Progenitor cell of endocrine pancreas (in vitro differentiated cells): Measurements from ENCODE around the gene TJAP1. TPM values are rescaled to one million over a fixed set of nuclear protein-coding genes. Genes with fewer than 3 reads are reported as not detected.
"Not testable (repeated sequence)": the region's sequence is repeated elsewhere in the genome, so short reads cannot be mapped to it uniquely, and the experiment has no call there.

Source experiments
- DNase-seq: peaks from one replicate; pipeline ENCODE4 v3.0.0; 2021; ENCODE audit warnings: low spot score; ENCODE audit not compliant: unreplicated experiment
- H3K27ac Mint-ChIP-seq: 2 replicates; pipeline ENCODE4 v1.8.0; 2021; ENCODE audit warnings: mild to moderate bottlenecking, moderate library complexity, mixed read lengths
- H3K27me3 Mint-ChIP-seq: 2 replicates; pipeline ENCODE4 v1.8.0; 2021; ENCODE audit warnings: mixed read lengths
- H3K36me3 Mint-ChIP-seq: 2 replicates; pipeline ENCODE4 v1.8.0; 2022; ENCODE audit warnings: mixed read lengths; ENCODE audit not compliant: insufficient read depth
- H3K4me1 Mint-ChIP-seq: 2 replicates; pipeline ENCODE4 v1.8.0; 2021; ENCODE audit warnings: low read depth, mixed read lengths
- H3K4me3 Mint-ChIP-seq: 2 replicates; pipeline ENCODE4 v1.8.0; 2021; ENCODE audit warnings: low read depth, mild to moderate bottlenecking, moderate library complexity, mixed read lengths
- H3K9me3 Mint-ChIP-seq: 2 replicates; pipeline ENCODE4 v1.8.0; 2021; ENCODE audit warnings: low read depth, mixed read lengths
- CTCF ChIP-seq: fragments of 200-600 bp; sonication (generic); IDR thresholded peaks from one replicate; pipeline ENCODE4 v1.5.0; 2021; ENCODE audit warnings: antibody characterized with exemption, mild to moderate bottlenecking; ENCODE audit not compliant: unreplicated experiment
- total RNA-seq: library from RNA; stranded (reverse); gene quantifications from 2 replicates; pipeline ENCODE4 v1.2.1, GENCODE V29; 2021

The TJAP1 gene
- total RNA-seq, 1 donor from 2014 or later: 65.8 TPM

- no peak for DNase-seq
- Mint-ChIP-seq H3K9me3 (no peaks in the 10 kb centered on the region), H3K4me3 (no peak overlapping the region), H3K36me3 (peaks cover 19% of the 10 kb centered on the region), H3K4me1 (no peaks in the 10 kb centered on the region), H3K27me3 (no peaks in the 10 kb centered on the region), H3K27ac (no peak overlapping the region)
- no peak for TF ChIP-seq CTCF
Measured at GRCh38 chr6:43523284-43523683, 45.9 kb downstream of the TJAP1 start.

DNA sequence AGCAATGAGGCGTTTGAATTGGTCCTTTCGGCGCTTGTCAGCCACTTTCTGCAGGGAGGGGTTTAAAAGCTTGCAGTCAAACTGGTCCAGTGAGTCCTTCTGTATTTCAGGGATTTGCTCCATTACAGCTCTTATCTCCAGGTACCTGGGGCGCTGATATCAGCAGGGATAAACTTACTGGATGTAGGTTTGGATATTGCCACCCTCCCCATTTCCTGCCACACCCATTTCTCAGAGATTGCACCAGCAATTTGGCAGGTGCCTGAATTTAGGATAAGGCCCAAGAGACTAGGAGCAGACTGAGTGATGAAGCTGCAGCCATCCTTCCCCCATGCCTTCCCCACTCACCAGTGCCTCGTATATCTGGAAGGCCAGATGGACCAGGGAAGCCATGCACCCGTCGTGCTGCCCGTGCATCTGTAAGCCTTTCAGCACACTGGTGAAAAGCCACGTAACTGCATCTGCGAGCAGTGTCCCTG, 47.2 kb downstream of the TJAP1 start:
- no peaks in the 10 kb centered on the region for H3K9me3 Mint-ChIP-seq
- no peaks in the 10 kb centered on the region for H3K27me3 Mint-ChIP-seq
- H3K4me1 Mint-ChIP-seq: no peaks in the 10 kb centered on the region
- no peak for DNase-seq
- no peak for TF ChIP-seq CTCF
- no peak overlapping the region for H3K4me3 Mint-ChIP-seq
- peaks cover 18% of the 10 kb centered on the region for H3K36me3 Mint-ChIP-seq
- no peak overlapping the region for H3K27ac Mint-ChIP-seq

DNA sequence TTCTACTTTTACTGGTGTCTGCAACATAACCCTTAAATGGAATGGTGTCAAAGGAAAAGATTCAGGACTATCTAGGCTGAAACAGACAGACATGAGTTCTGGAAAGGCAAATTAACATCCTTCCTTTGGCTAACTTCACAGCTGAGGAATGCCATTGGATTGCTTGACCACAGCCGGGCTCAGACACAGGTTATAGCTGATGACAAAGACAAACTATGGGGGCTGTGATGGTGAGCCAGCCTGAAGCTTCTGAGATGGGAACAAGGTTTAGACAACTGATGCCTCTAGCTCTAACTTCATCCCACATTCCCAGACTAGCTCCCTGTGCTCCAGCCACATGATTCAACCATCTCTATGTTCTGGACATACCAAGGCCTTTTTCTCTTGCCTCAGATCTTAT, 54.8 kb downstream of the TJAP1 start:
- H3K27ac Mint-ChIP-seq: no peak overlapping the region
- H3K9me3 Mint-ChIP-seq: no peaks in the 10 kb centered on the region
- no peaks in the 10 kb centered on the region for H3K27me3 Mint-ChIP-seq
- TF ChIP-seq CTCF: no peak
- no peaks in the 10 kb centered on the region for H3K4me1 Mint-ChIP-seq
- H3K4me3 Mint-ChIP-seq: no peak overlapping the region
- no peak for DNase-seq
- H3K36me3 Mint-ChIP-seq: peaks cover 8% of the 10 kb centered on the region

DNA sequence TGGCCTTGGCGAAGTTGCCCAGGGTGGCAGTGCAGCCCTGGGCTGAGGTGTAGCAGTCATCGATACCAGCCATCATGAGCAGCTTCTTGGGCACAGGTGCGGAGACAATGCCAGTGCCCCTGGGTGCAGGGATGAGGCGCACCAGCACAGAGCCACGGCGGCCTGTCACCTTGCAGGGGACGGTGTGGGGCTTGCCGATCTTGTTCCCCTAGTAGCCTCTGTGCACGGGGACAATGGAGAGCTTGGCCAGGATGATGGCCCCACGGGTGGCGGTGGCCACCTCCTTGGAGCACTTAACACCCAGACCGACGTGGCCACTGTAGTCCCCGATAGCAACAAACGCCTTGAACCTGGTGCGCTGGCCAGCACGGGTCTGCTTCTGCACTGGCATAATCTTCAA, 61.6 kb downstream of the TJAP1 start:
- peaks cover 16% of the 10 kb centered on the region for H3K36me3 Mint-ChIP-seq
- H3K4me1 Mint-ChIP-seq, H3K27me3 Mint-ChIP-seq, H3K4me3 Mint-ChIP-seq, DNase-seq, H3K27ac Mint-ChIP-seq, H3K9me3 Mint-ChIP-seq: not testable (repeated sequence)

- not testable (repeated sequence) for H3K27ac Mint-ChIP-seq, H3K27me3 Mint-ChIP-seq, H3K9me3 Mint-ChIP-seq, H3K4me1 Mint-ChIP-seq, H3K4me3 Mint-ChIP-seq, DNase-seq
- H3K36me3 Mint-ChIP-seq: peaks cover 18% of the 10 kb centered on the region
Measured at GRCh38 chr6:43539409-43539808, 62.0 kb downstream of the TJAP1 start.

DNA sequence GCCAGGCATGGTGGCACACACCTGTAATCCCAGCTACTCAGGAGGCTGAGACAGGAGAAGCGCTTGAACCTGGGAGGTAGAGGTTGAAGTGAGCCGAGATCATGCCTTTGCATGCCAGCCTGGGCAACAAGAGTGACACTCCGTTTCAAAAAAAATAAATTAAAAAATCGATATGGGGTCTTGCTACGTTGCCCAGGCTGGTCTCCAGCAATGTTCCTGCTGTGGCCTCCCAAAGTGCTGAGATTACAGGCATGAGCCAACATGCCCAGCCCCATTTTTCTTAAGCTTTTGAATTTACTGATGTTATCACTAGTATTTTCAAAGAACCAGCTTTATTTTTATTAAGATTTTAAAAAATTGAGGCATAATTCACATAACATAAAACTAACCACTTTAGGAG, 63.1 kb downstream of the TJAP1 start:
- no peak overlapping the region for H3K4me3 Mint-ChIP-seq
- no peak for DNase-seq
- H3K4me1 Mint-ChIP-seq: no peaks in the 10 kb centered on the region
- no peak overlapping the region for H3K27ac Mint-ChIP-seq
- peaks cover 20% of the 10 kb centered on the region for H3K36me3 Mint-ChIP-seq
- TF ChIP-seq CTCF: no peak
- H3K9me3 Mint-ChIP-seq: no peaks in the 10 kb centered on the region
- no peaks in the 10 kb centered on the region for H3K27me3 Mint-ChIP-seq
